Suppressor macrophage treated with lipopolysaccharide for 1 hour (primary cell): ENCODE measurements around the gene S100PBP.

Source experiments
- DNase-seq, 3 donors: peaks; one replicate each; pipeline ENCODE4 v3.0.0-alpha.2; 2020 to 2022

Gene S100PBP

GRCh38 chr1:32817159-32817814, at the start of gene S100PBP, which contains the start of gene YARS1:
TSS of gene S100PBP (plus strand) at chr1:32817653. CDS start at chr1:32826100, 8,447 bp downstream.
TSS of gene YARS1 (minus strand) at chr1:32817358. CDS start at chr1:32817244, 114 bp downstream.
- DNase-seq: peak; percentile 99

- DNase-seq: no peak
Observed at GRCh38 chr1:32768110-32768850, 49.2 kb upstream of the S100PBP start.

GRCh38 chr1:32769524-32770220, 47.8 kb upstream of the S100PBP start:
- DNase-seq: peak in 2 of 3 donors; percentile 25 to 34

- no peak for DNase-seq
Observed at GRCh38 chr1:32770221-32770731, 47.2 kb upstream of the S100PBP start.

- no peak for DNase-seq
Observed at GRCh38 chr1:32770741-32771548, 46.5 kb upstream of the S100PBP start.

GRCh38 chr1:32771561-32772280, 45.7 kb upstream of the S100PBP start:
- DNase-seq: no peak

- no peak for DNase-seq
Observed at GRCh38 chr1:32772281-32773017, 45.0 kb upstream of the S100PBP start.

GRCh38 chr1:32773018-32773763, 44.3 kb upstream of the S100PBP start:
- DNase-seq: peak; percentile 66 to 85 (median 73)

- DNase-seq: peak in 1 of 3 donors; percentile 9
Observed at GRCh38 chr1:32773764-32774463, 43.5 kb upstream of the S100PBP start.

GRCh38 chr1:32774464-32774808, 43.0 kb upstream of the S100PBP start:
- DNase-seq: no peak

- peak; percentile 66 to 85 (median 82) for DNase-seq
Observed at GRCh38 chr1:32774950-32775634, 42.4 kb upstream of the S100PBP start.

- peak in 1 of 3 donors; percentile 44 for DNase-seq
Observed at GRCh38 chr1:32775640-32776337, 41.7 kb upstream of the S100PBP start.

GRCh38 chr1:32779242-32779641, 38.2 kb upstream of the S100PBP start:
- DNase-seq: no peak

- no peak for DNase-seq
Observed at GRCh38 chr1:32780005-32780404, 37.4 kb upstream of the S100PBP start.

GRCh38 chr1:32780628-32781234, 36.7 kb upstream of the S100PBP start:
- no peak for DNase-seq

GRCh38 chr1:32782086-32782485, 35.4 kb upstream of the S100PBP start:
- DNase-seq: no peak

- no peak for DNase-seq
Observed at GRCh38 chr1:32783851-32784250, 33.6 kb upstream of the S100PBP start.

GRCh38 chr1:32784817-32785216, 32.6 kb upstream of the S100PBP start:
- DNase-seq: no peak
